HUES64 (cell line): ENCODE results near the gene OR5K1.

ENCODE experiments used
- H3K27ac ChIP-seq: 2 replicates; pipeline ENCODE4 v1.7.0; 2013; ENCODE audit warnings: low read depth, low read length, inconsistent platforms
- H3K27me3 ChIP-seq: 2 replicates; pipeline ENCODE4 v1.6.1; 2013; ENCODE audit warnings: mild to moderate bottlenecking, low read length; ENCODE audit not compliant: insufficient read depth
- H3K36me3 ChIP-seq: 2 replicates; pipeline ENCODE4 v1.6.1; 2013; ENCODE audit warnings: mild to moderate bottlenecking, low read length; ENCODE audit not compliant: insufficient read depth
- H3K4me1 ChIP-seq: 2 replicates; pipeline ENCODE4 v1.6.1; 2013; ENCODE audit warnings: mild to moderate bottlenecking, low read length, moderate library complexity; ENCODE audit not compliant: insufficient read depth
- H3K4me3 ChIP-seq: 2 replicates; pipeline ENCODE4 v1.5.1; 2013; ENCODE audit warnings: mild to moderate bottlenecking, low read length, moderate library complexity
- H3K9ac ChIP-seq: 2 replicates; pipeline ENCODE4 v1.6.1; 2013; ENCODE audit warnings: mild to moderate bottlenecking, low read depth, low read length
- H3K9me3 ChIP-seq: 2 replicates; pipeline ENCODE4 v1.6.1; 2013; ENCODE audit warnings: low read depth, low read length; ENCODE audit not compliant: insufficient read depth
- WGBS: fragments of 150-250, 120-280 bp; methylation state at CpG from one replicate; pipeline ENCODE4 v1.1.7; 2013; ENCODE audit warnings: missing lambda C conversion rate; 5-methylcytosine and 5-hydroxymethylcytosine counted together

The OR5K1 gene

GRCh38 chr3:98482717-98483482 is 19.9 kb downstream of the OR5K1 start:
- H3K4me1 ChIP-seq, result no peaks in the 10 kb centered on the region
- WGBS, result 78% methylated on average over 3 of the region's 3 CpGs
- no peak overlapping the region for H3K9ac ChIP-seq
- no peaks in the 10 kb centered on the region for H3K27me3 ChIP-seq
- H3K36me3 ChIP-seq, result no peaks in the 10 kb centered on the region
- no peak overlapping the region for H3K4me3 ChIP-seq
- 0 out of 2 replicates have a peak, but pooled peaks cover 7% of the 10 kb centered on the region for H3K9me3 ChIP-seq
- H3K27ac ChIP-seq, result no peak overlapping the region

GRCh38 chr3:98483626-98484025 is 20.6 kb downstream of the OR5K1 start:
- no peaks in the 10 kb centered on the region for H3K4me1 ChIP-seq
- H3K4me3 ChIP-seq, result no peak overlapping the region
- H3K36me3 ChIP-seq, result no peaks in the 10 kb centered on the region
- WGBS, result 83% methylated on average over 2 of the region's 3 CpGs
- H3K27ac ChIP-seq, result no peak overlapping the region
- H3K9ac ChIP-seq, result no peak overlapping the region
- H3K9me3 ChIP-seq, result 0 out of 2 replicates have a peak, but pooled peaks cover 8% of the 10 kb centered on the region
- H3K27me3 ChIP-seq, result no peaks in the 10 kb centered on the region

- no peaks in the 10 kb centered on the region for H3K36me3 ChIP-seq
- 88% methylated on average over 2 of the region's 2 CpGs for WGBS
These were observed 34.4 kb downstream of the OR5K1 start, which contains the start of gene OR5K2 for GRCh38 chr3:98497381-98497780. OR5K2 (plus strand) TSS chr3:98497681; CDS start chr3:98497681, 0 bp downstream.

GRCh38 chr3:98500019-98500418 is 37.0 kb downstream of the OR5K1 start:
- no peaks in the 10 kb centered on the region for H3K27me3 ChIP-seq

More at GRCh38 chr3:98497381-98497780, 34.4 kb downstream of the OR5K1 start, which contains the start of gene OR5K2:
- Histone ChIP-seq H3K27ac (no peak within 1 kb of the TSS), H3K4me3 (no peak within 1 kb of the TSS), H3K9me3 (no peaks in the 10 kb centered on the region), H3K9ac (no peak within 1 kb of the TSS), H3K4me1 (no peaks in the 10 kb centered on the region), H3K27me3 (no peaks in the 10 kb centered on the region)

GRCh38 chr3:98501270-98501669 is 38.3 kb downstream of the OR5K1 start:
- 92% methylated on average over 4 of the region's 4 CpGs for WGBS
- Histone ChIP-seq H3K4me1 (no peaks in the 10 kb centered on the region), H3K27ac (no peak overlapping the region), H3K27me3 (no peaks in the 10 kb centered on the region), H3K4me3 (no peak overlapping the region), H3K9me3 (no peaks in the 10 kb centered on the region), H3K9ac (no peak overlapping the region), H3K36me3 (no peaks in the 10 kb centered on the region)

More at GRCh38 chr3:98500019-98500418, 37.0 kb downstream of the OR5K1 start:
- H3K4me3 ChIP-seq, result no peak overlapping the region
- H3K36me3 ChIP-seq, result no peaks in the 10 kb centered on the region
- WGBS, result 97% methylated on average over 2 of the region's 4 CpGs
- no peak overlapping the region for H3K27ac ChIP-seq
- no peak overlapping the region for H3K9ac ChIP-seq
- H3K4me1 ChIP-seq, result no peaks in the 10 kb centered on the region
- no peaks in the 10 kb centered on the region for H3K9me3 ChIP-seq

- Histone ChIP-seq H3K27me3 (no peaks in the 10 kb centered on the region), H3K4me1 (no peaks in the 10 kb centered on the region), H3K9me3 (no peaks in the 10 kb centered on the region), H3K27ac (no peak overlapping the region), H3K9ac (no peak overlapping the region), H3K4me3 (no peak overlapping the region), H3K36me3 (no peaks in the 10 kb centered on the region)
- WGBS, result 93% methylated on average over 3 of the region's 5 CpGs
These were observed 39.0 kb downstream of the OR5K1 start for GRCh38 chr3:98501863-98502576.

- Histone ChIP-seq H3K4me1 (no peaks in the 10 kb centered on the region), H3K27me3 (no peaks in the 10 kb centered on the region), H3K9me3 (no peaks in the 10 kb centered on the region), H3K4me3 (no peak overlapping the region), H3K9ac (no peak overlapping the region), H3K27ac (no peak overlapping the region), H3K36me3 (no peaks in the 10 kb centered on the region)
- WGBS, result 97% methylated on average over 4 of the region's 4 CpGs
These were observed 41.5 kb downstream of the OR5K1 start for GRCh38 chr3:98504539-98504938.

- H3K9ac ChIP-seq, result no peak overlapping the region
- WGBS, result 99% methylated on average over 2 of the region's 2 CpGs
- H3K9me3 ChIP-seq, result no peaks in the 10 kb centered on the region
- H3K4me1 ChIP-seq, result no peaks in the 10 kb centered on the region
- no peak overlapping the region for H3K27ac ChIP-seq
- H3K27me3 ChIP-seq, result no peaks in the 10 kb centered on the region
- no peak overlapping the region for H3K4me3 ChIP-seq
- no peaks in the 10 kb centered on the region; the same call in 1 of the 2 replicates for H3K36me3 ChIP-seq
These were observed 45.6 kb downstream of the OR5K1 start for GRCh38 chr3:98508582-98508981.

- Histone ChIP-seq H3K4me1 (peaks cover 6% of the 10 kb centered on the region), H3K9me3 (no peaks in the 10 kb centered on the region), H3K27me3 (no peaks in the 10 kb centered on the region), H3K27ac (no peak overlapping the region), H3K36me3 (peaks cover 28% of the 10 kb centered on the region), H3K9ac (no peak overlapping the region), H3K4me3 (no peak overlapping the region)
- WGBS, result 92% methylated on average over 3 of the region's 4 CpGs
These were observed 49.6 kb downstream of the OR5K1 start for GRCh38 chr3:98512576-98512975.

- no peaks in the 10 kb centered on the region for H3K27me3 ChIP-seq
- H3K4me3 ChIP-seq, result no peak overlapping the region
- peaks cover 11% of the 10 kb centered on the region for H3K4me1 ChIP-seq
- H3K27ac ChIP-seq, result no peak overlapping the region
- no peak overlapping the region for H3K9ac ChIP-seq
- WGBS, result 94% methylated on average over 4 of the region's 4 CpGs
- no peaks in the 10 kb centered on the region for H3K9me3 ChIP-seq
- H3K36me3 ChIP-seq, result peaks cover 33% of the 10 kb centered on the region
These were observed 50.1 kb downstream of the OR5K1 start for GRCh38 chr3:98513091-98513511.

- Histone ChIP-seq H3K4me1 (peaks cover 11% of the 10 kb centered on the region), H3K27ac (no peak overlapping the region), H3K9ac (no peak overlapping the region), H3K4me3 (no peak overlapping the region), H3K36me3 (peaks cover 39% of the 10 kb centered on the region), H3K9me3 (no peaks in the 10 kb centered on the region), H3K27me3 (no peaks in the 10 kb centered on the region)
- over 99% methylated on average over 3 of the region's 3 CpGs for WGBS
These were observed 50.7 kb downstream of the OR5K1 start for GRCh38 chr3:98513736-98514135.
